Prostate gland (tissue), 2 donors: ENCODE results near the gene UNC119. TPM values are rescaled to one million over a fixed set of nuclear protein-coding genes. Genes with fewer than 3 reads are reported as not detected.

Experiments used
- DNase-seq: peaks from one replicate; pipeline ENCODE4 v3.0.0-alpha.2; 2019; ENCODE audit warnings: low spot score
- H3K27ac ChIP-seq, 2 donors: fragments of 200-600 bp; sonication (generic); 2 replicates each; pipeline ENCODE4 v1.5.1; 2017 to 2019
- H3K27me3 ChIP-seq: fragments of 200-600 bp; sonication (generic); replicated peaks from 2 replicates; pipeline ENCODE4 v1.5.1; 2019; ENCODE audit not compliant: insufficient read depth
- H3K36me3 ChIP-seq, 2 donors: fragments of 200-600 bp; sonication (generic); 1 replicate in 1 of 2; 2 replicates in 1 of 2; pipeline versions ENCODE4 v1.5.1 to v1.8.1; 2017 to 2019
- H3K4me1 ChIP-seq: fragments of 200-600 bp; sonication (generic); replicated peaks from 2 replicates; pipeline ENCODE4 v1.5.1; 2019
- H3K4me3 ChIP-seq, 2 donors: fragments of 200-600 bp; sonication (generic); 2 replicates each; pipeline ENCODE4 v1.5.1; 2017 to 2019
- H3K9me3 ChIP-seq: fragments of 200-600 bp; sonication (generic); 2 replicates; pipeline ENCODE4 v1.5.1; 2017
- CTCF ChIP-seq, 4 experiments: fragments of 200-600 bp in 2 of 4; fragments of 450-650 bp in 2 of 4; sonication (generic) in 2 of 4; IDR thresholded peaks; 1 replicate in 3 of 4; 2 replicates in 1 of 4; pipeline ENCODE4 v1.5.1; 2016 to 2019; ENCODE audit warnings: antibody characterized with exemption in 4 of 4, mild to moderate bottlenecking in 2 of 4, moderate library complexity in 2 of 4
- POLR2A ChIP-seq: fragments of 450-650 bp; IDR thresholded peaks from one replicate; pipeline ENCODE4 v1.6.1; 2016; ENCODE audit warnings: antibody characterized with exemption, mild to moderate bottlenecking
- POLR2AphosphoS5 ChIP-seq: sonication (generic); formaldehyde crosslinking; IDR thresholded peaks from one replicate; pipeline ENCODE4 v1.6.1; 2017; ENCODE audit warnings: antibody characterized with exemption
- WGBS: methylation state at CpG from one replicate; pipeline ENCODE4 v1.1.5; 2018; 5-methylcytosine and 5-hydroxymethylcytosine counted together
- intact Hi-C: fragments of 100-400 bp; cut with DNase I; formaldehyde crosslinking; loops from one replicate; pipeline ENCODE4 v1.14.2; 2022
- total RNA-seq, 2 donors: library from RNA; depleted of rRNA; stranded (reverse); fragments of >200 nt; gene quantifications; one replicate each; pipeline ENCODE4 v1.1.0, GENCODE V29; 2016

UNC119 gene
- total RNA-seq, 2 donors from 2014 or later: 51.1 to 154 TPM

DNA sequence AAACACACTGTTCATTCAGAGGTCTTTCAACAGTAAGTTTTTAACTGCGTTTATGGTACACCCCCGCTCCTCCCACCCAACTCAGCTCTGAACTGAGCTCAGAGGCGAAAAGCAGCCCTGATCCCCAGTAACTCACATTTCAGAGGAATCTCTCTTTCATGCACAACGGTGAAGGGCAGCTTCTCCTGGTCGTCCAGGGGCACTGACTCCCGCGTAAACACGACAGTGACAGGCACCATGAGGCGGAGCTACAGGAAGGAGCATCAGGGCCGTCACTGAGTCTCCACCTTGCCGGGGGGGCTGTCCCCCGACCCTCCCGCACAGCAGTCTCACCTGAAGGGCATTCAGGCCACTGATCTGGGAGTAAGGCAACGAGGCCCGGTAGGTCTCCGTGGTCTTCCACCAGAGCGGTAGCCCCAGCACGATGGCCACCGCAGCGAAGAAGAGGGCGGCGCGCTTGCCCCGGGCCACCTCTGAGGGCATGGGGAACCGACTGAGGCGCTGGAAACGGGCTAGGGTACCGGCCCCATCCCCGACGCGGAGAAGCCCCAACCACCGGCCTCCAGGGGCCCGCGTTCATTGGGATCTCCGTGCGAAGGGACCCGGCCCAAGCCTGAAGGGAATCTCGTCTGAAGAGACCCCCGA, 18.4 kb upstream of the UNC119 start:
- Histone ChIP-seq H3K4me1 (peaks cover 6% of the 10 kb centered on the region), H3K27ac (peak overlapping the region; percentile 76 to 83), H3K36me3 (no peaks in the 10 kb centered on the region), H3K4me3 (peak overlapping the region; percentile 85 to 97), H3K27me3 (no peaks in the 10 kb centered on the region), H3K9me3 (no peaks in the 10 kb centered on the region)
- WGBS: 2% methylated on average over 25 of the region's 39 CpGs
- DNase-seq: peak; percentile 55
- intact Hi-C loops: no loop called here
- peak; percentile 4 for TF ChIP-seq POLR2AphosphoS5
- TF ChIP-seq CTCF (IDR thresholded peaks at IDR 0.05): no peak

DNA sequence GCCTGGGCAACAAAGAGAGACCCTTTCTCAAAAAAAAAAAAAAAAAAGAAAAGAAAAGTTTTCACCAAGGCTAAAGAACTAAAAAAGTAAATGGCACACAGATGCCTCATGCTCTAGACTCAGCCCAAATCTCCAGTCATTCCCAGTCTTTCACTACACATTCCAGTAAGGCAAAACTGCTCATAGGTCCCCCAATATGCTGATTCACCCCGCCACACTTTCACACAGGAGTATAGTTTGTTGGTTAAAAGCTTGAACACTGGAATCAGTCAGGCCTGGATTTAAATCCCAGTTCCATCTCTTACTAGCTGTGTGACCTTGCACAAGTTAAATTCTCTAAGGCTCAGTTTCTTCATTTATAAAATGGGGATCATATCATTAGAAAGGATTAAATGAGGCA, 17.0 kb upstream of the UNC119 start:
- no peak overlapping the region for H3K27ac ChIP-seq
- H3K27me3 ChIP-seq: no peaks in the 10 kb centered on the region
- TF ChIP-seq POLR2A: no peak
- TF ChIP-seq POLR2AphosphoS5: no peak
- TF ChIP-seq CTCF (IDR thresholded peaks at IDR 0.05): no peak
- WGBS: 93% methylated on average over 1 of the region's 1 CpG
- H3K9me3 ChIP-seq: no peaks in the 10 kb centered on the region
- no peaks in the 10 kb centered on the region for H3K36me3 ChIP-seq
- H3K4me1 ChIP-seq: peaks cover 6% of the 10 kb centered on the region
- H3K4me3 ChIP-seq: no peak overlapping the region
- intact Hi-C loops: no loop called here
- no peak for DNase-seq

DNA sequence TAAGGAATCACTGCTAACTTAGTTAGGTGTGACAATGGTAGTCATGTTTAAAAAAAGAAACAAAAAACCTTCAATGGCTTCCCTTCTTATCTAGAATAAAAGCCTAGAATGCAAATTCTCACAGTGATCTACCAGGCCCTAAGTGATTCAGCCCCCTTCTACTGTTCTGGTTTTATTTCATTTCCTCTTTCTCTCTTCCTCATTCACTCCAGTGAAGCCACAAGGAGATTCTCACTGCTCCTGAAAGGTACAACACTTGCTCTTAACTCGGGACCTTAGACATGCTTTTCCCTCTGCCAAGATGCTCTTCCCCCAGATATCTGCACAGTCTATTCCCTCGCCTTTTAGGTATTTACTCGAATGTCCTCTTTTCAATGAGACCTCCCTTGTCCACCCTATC, 15.2 kb upstream of the UNC119 start:
- Histone ChIP-seq H3K36me3 (peaks cover 0 to 4% of the 10 kb centered on the region in 2 donors), H3K4me3 (no peak overlapping the region), H3K27ac (no peak overlapping the region), H3K4me1 (peaks cover 6% of the 10 kb centered on the region), H3K27me3 (no peaks in the 10 kb centered on the region), H3K9me3 (no peaks in the 10 kb centered on the region)
- 87% methylated on average over 3 of the region's 3 CpGs for WGBS
- intact Hi-C loops: no loop called here
- TF ChIP-seq POLR2A (no peak), POLR2AphosphoS5 (no peak), CTCF (IDR thresholded peaks at IDR 0.05) (no peak)
- DNase-seq: no peak

DNA sequence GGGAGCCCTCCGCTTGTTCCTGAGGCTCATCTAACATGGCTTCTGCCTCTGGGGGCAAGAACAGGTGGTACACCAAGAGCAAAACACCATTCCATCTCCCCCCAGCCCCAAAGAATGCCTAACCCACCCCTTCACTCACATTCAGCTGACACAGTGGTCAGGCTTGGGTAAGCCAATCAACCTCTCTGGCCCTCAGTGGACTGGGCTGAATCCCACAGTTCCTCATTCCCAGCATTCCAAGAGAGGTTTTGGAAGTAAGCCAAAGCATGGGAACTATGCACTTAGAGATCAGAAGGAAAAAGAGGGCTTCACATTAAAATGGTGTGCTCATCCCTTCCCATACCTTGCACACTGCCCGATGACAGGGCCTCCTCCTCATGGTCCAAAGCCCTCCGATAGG, 11.1 kb upstream of the UNC119 start:
- Histone ChIP-seq H3K27me3 (no peaks in the 10 kb centered on the region), H3K4me3 (no peak overlapping the region), H3K36me3 (peaks cover 2 to 4% of the 10 kb centered on the region in 2 donors), H3K4me1 (no peaks in the 10 kb centered on the region), H3K9me3 (no peaks in the 10 kb centered on the region), H3K27ac (no peak overlapping the region)
- intact Hi-C loops: no loop called here
- 83% methylated on average over 3 of the region's 3 CpGs for WGBS
- no peak for TF ChIP-seq POLR2AphosphoS5
- no peak for TF ChIP-seq CTCF (IDR thresholded peaks at IDR 0.05)
- TF ChIP-seq POLR2A: no peak
- no peak for DNase-seq

- intact Hi-C loops: no loop called here
- no peak for TF ChIP-seq POLR2A
- no peak for TF ChIP-seq CTCF (IDR thresholded peaks at IDR 0.05)
- no peak for TF ChIP-seq POLR2AphosphoS5
- H3K9me3 ChIP-seq: no peaks in the 10 kb centered on the region
- H3K27ac ChIP-seq: no peak overlapping the region
- no peak for DNase-seq
- no peaks in the 10 kb centered on the region for H3K27me3 ChIP-seq
- no peaks in the 10 kb centered on the region for H3K4me1 ChIP-seq
- H3K36me3 ChIP-seq: peaks cover 6 to 12% of the 10 kb centered on the region in 2 donors
- 93% methylated on average over 3 of the region's 3 CpGs for WGBS
- H3K4me3 ChIP-seq: no peak overlapping the region
Observed at GRCh38 chr17:28555022-28555421, 2.6 kb upstream of the UNC119 start.
